ENCODE measurements around the gene PROS1.
"Not testable (repeated sequence)": the region's sequence is repeated elsewhere in the genome, so short reads cannot be mapped to it uniquely, and the experiment has no call there.

PROS1 gene

GRCh38 chr3:93877427-93877826, 96.3 kb downstream of the PROS1 start:
- DNase-seq (ENCODE audit: low read depth in 2 of 2): not testable (repeated sequence)

GRCh38 chr3:93873412-93873811, 100.3 kb downstream of the PROS1 start:
- not testable (repeated sequence) for DNase-seq (ENCODE audit: low read depth in 2 of 2)

- DNase-seq (ENCODE audit: low read depth in 2 of 2): no peak
Observed at GRCh38 chr3:93867425-93867824, 106.3 kb downstream of the PROS1 start.

- no peak for DNase-seq (ENCODE audit: low read depth in 2 of 2)
Observed at GRCh38 chr3:93861017-93861416, 112.7 kb downstream of the PROS1 start.

DNA sequence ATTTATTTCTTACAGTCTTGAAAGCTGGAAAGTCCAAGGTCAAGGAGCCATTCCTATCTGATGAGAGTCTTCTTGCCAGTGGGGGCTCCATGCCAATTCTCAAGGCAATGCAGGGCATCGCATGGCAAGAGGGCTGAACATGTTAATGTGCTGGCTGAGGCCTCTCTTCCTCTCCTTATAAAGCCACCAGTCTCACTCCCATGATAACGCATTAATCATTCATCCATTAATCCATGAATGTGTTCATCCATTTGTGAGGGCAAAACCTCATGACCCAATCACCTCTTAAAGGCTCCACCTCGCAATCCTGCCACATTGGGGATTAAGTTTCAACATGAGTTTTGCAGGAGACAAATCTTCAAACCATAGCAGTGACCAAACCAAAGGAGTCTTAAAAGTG, 118.3 kb downstream of the PROS1 start:
- DNase-seq (ENCODE audit: low read depth in 2 of 2): no peak

GRCh38 chr3:93852228-93852627, 121.5 kb downstream of the PROS1 start:
- not testable (repeated sequence) for DNase-seq (ENCODE audit: low read depth in 2 of 2)

- no peak for DNase-seq (ENCODE audit: low read depth in 2 of 2)
Observed at GRCh38 chr3:93843981-93844380, 129.7 kb downstream of the PROS1 start.

GRCh38 chr3:93839193-93839592, 134.5 kb downstream of the PROS1 start:
- not testable (repeated sequence) for DNase-seq (ENCODE audit: low read depth in 2 of 2)

Data from stimulated activated CD4-positive, alpha-beta T cell treated with anti-CD3 and anti-CD28 coated beads, Interleukin-12 subunit alpha, Interleukin-12 subunit beta, amount 100 ng/mL, for 24 hours (primary cell).